Renal cortical epithelial cell (primary cell): ENCODE data around the gene CLIP4. TPM values are rescaled to one million over a fixed set of nuclear protein-coding genes. Genes with fewer than 3 reads are reported as not detected.
A peak's percentile ranks its signal among the peaks of the same experiment; 100 is the strongest.

Source experiments
- DNase-seq: peaks from one replicate; pipeline ENCODE4 v3.0.0-alpha.2; 2011; ENCODE audit warnings: low read depth
- total RNA-seq: library from RNA; depleted of rRNA; stranded (reverse); fragments of >200 nt; gene quantifications from 2 replicates; pipeline ENCODE4 v1.2.3, GENCODE V29; 2014

The CLIP4 gene
- total RNA-seq, 1 donor from 2014 or later, result 63.9 TPM

DNA sequence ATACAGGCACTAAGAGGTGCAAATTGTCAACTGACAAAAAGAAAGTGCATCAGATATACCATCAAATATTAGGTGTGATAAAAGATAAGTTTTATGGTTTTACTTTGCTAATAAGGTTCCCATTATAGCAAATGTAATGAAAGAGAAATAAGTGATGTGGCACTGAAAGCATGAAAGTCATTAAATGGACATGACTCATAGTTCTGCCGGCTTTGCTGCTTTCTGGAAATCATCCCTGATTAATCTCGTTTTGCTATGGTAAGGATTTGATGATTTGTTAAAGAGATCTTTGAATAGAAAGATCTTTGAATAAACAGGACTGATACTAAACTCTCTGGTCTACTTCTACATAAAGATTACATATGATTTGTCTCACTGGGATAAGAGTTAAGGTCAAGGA, 72.7 kb downstream of the CLIP4 start:
- peak; percentile 32 for DNase-seq

GRCh38 chr2:29189052-29189451, 73.8 kb downstream of the CLIP4 start:
- DNase-seq, result no peak

- no peak for DNase-seq
Observed at GRCh38 chr2:29191817-29192216, 76.6 kb downstream of the CLIP4 start.

DNA sequence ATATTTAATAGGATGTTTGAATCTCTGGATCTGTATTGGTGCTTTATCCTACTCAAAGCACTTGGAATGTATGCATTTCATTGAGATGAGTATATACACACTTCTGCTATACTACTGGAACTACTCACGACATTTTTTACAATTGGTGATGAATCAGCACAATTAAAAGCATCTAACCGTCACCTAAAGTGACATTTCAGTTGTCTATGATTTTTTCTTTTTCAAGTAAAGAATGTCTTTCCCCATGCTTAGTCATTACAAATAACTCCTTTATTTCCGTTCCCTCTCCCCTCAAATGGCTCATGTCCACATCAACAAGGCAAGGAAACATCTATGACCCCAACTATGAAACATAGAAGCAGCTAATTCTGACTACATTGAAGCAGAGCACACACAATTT, 77.3 kb downstream of the CLIP4 start:
- no peak for DNase-seq

GRCh38 chr2:29193111-29193510, 77.9 kb downstream of the CLIP4 start:
- DNase-seq, result no peak

DNA sequence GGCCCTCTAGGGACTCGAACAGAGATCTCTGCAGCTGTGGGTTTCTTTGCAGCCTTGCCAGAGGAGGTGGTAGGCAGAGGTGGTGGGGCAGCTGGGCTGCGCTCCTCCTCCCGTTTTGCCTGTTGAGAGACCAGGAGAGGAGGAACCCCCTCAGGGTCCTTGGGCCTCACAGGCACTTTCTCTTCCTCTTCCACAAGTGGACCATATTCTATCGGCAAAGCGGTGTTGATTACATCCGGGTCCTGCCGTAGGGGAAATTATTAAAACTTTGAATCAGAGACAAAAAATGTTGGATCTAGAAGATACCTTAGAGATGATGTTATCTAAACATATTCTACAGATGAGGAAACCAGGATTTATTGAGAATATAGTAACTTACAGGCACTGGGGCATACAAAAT, 78.5 kb downstream of the CLIP4 start:
- DNase-seq, result no peak

- no peak for DNase-seq
Observed at GRCh38 chr2:29195796-29196195, 80.6 kb downstream of the CLIP4 start.

DNA sequence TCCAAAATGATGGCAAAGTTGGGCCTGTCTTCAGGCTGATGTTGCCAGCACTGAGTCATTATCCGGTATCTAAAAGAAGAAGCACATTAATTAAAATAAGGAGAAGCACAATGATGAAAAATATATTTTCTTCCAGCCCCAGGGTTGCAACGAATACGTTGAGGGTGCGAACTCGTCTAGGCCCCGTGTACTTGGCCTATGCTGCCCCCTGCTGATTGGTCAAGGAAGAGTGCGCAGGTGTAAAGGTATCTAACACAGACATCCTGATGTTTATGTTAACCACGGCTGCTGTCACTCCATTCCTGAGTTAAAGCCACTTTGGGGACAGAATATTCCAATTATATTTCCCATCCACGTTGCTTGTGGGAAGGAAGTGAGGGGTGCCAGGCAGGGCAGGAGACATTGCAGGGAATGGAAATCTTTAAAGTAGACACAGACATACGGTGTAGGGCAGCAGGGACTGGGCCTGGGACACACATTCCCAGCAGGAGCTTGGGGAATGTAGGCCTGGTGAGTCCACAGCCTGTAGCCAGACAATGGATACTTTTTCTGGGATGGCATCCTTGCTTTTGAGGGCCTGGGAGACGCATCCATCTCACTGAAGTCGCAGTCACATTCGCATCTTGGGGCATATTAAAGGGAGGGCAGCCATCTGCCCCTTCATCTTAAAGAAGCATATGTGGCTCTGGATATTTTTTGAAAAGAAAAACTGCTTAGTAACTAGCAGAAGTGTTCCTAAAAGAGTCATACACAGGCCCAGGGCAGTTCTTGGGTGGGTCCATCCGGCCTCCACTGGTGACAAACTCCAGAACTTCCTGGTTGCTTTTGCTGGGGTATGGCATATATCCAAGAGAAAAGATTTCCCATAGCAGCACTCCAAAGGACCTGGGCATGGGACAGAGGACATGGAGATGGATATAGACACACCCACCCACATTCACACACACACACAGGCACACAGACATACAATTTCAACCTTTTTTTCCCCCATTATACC, 81.9 kb downstream of the CLIP4 start:
- peak; percentile 39 for DNase-seq

DNA sequence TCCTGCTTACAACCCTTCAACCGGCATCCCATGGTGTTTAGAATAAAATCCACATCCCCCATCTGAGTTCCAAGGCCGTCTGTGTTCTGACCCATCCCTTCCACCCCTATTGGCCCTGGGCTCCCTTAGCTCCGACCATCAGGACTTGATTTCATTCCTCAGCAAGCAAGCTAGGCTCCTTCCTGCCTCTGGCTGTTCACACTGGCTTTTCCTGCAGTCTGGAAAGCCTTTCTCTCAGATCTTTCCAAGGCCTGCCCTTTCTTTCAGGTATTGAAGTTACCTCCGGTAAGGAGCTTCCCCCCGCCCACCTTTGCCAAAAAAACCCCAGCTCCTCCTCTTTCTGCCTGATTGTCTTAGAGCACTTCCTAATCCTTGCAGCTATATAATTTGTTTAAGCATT, 86.8 kb downstream of the CLIP4 start:
- DNase-seq, result no peak

DNA sequence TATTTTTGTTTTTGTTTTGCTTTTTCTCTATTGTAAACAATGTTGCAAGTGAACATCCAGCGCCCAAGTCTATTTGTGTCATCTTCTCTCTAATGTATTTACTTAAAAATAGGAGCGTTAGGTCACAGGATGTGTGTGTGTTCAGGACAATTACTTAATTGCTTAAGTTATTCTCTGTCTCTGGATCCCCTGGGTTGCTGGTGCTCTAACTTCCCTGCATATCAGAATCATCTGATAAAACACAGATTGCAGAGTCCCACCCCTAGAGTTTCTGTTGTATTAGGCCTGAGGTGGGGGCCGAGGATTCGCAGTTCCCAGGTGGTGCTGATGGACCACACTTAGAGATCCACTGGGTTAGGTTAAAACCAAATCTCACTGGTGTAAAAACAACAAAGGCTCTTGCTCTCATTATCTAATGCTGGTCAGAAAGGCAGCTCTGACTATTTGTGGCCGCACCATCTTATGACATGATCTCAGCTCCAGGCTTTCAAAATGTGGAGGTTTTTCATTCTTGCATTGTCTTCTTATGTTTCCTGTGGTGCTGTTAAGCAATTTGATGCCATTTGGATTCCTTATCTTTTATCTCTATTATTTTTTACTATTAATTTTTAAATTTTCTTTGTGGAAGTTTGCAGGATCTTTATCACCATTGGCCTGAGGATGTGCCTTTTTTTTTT, 87.7 kb downstream of the CLIP4 start:
- no peak for DNase-seq

GRCh38 chr2:29206941-29207340, 91.7 kb downstream of the CLIP4 start:
- no peak for DNase-seq

DNA sequence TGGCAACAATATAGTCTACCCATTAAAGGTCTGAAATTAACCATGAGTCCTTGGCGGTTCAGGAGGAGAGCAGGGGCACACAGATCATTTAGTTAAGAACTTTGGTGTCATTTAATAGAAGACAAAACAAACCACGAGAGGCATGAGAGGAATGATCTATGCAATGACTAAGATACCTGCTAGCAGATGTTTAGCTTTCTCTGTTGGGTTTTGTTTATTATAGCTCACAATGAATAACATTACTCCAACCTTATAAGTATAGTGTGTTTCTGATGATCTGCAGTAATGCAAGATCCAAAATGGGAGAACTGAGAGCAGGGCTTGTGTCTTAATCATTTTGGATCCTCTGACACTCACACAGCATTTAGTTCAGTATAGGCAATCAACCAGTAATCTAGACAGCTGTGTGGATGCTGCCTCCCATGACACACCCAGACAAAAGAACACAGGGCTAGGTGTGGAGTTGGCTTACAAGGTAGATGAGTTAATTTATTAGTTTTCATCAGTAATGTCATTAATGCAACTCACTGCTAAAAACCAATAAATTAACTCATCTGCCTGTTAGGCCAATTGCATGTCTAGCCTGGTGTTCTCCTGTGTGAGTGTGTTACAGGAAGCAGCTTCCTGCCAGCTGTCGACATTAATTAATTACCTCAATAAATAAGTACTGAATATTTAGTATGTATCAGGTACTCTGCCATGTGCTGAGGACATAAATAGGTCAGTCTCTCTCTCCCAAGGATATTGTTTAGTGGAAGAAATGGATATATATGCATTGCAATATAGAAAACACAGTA, 92.3 kb downstream of the CLIP4 start:
- no peak for DNase-seq

DNA sequence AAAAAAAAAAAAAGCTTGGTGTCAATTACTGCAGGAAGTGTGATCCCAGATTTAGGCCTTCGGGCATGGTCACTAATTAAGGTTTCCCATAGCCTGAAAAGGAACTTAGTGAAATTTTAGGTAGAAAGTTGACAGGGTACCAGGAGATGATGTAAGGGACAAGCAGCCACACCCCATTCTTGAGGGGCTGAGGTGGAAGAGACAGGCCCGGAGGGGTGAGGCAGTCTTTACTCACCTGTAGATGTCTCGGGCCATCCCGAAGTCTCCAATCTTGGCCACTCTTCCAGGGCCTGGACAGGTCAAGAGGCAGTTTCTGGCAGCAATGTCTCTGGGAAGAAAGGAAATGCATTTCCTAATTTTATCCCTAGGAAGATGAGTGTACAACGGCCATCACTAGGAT, 94.3 kb downstream of the CLIP4 start:
- no peak for DNase-seq

- no peak for DNase-seq
Observed at GRCh38 chr2:29212009-29212408, 96.8 kb downstream of the CLIP4 start.

DNA sequence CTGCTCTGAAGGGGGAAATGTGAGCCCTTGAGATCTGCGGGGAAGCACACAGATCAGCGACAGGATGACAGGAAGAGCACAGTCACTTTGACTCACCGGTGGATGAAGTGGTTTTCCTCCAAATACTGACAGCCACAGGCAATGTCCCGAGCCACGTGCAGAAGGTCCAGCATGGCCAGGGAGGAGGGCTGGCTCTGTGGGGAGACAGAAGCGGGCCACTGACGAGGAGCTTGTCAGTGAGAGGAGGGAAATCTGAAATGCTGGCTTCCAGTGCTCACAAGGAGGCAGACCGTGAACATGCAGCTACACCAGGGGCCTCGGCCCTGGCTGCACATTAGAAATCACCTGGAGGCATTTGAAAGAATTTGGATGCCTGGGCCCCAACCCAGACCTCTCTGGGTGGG, 98.7 kb downstream of the CLIP4 start:
- DNase-seq, result no peak

GRCh38 chr2:29215073-29215472, 99.9 kb downstream of the CLIP4 start:
- no peak for DNase-seq

GRCh38 chr2:29215739-29216608, 100.8 kb downstream of the CLIP4 start:
- no peak for DNase-seq

- DNase-seq, result no peak
Observed at GRCh38 chr2:29216609-29216909, 101.3 kb downstream of the CLIP4 start.

DNA sequence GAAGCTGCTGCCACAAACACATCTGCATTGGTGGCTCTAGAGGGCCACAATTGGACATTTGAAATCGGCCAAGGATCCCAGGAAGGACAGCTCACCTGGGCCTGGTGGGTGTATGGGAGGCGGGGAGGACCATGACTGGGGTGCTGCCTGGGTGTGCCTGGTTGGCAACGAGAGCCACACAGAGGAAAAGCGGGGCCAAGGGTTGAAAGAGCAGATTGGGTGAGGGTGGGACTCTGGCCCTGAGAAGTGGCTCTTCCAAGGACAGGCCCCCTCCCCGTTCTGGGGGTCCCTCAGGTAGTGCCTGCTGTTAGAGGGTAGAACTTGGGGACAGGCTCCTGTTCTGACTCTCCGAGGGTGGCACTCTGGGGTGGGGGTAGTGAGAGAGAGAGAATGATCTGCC, 102.9 kb downstream of the CLIP4 start:
- DNase-seq, result no peak

- no peak for DNase-seq
Observed at GRCh38 chr2:29218550-29219125, 103.4 kb downstream of the CLIP4 start.

GRCh38 chr2:29219374-29219773, 104.2 kb downstream of the CLIP4 start:
- no peak for DNase-seq
